Endothelial cell of umbilical vein (primary cell): Measurements from ENCODE around the gene DPYD. TPM values are rescaled to one million over a fixed set of nuclear protein-coding genes. Genes with fewer than 3 reads are reported as not detected.

Experiments
- BruUV-seq: library from RNA; stranded (reverse); fragments of 400-500 nt; replicated peaks from 2 replicates; lab custom pipeline; 2021; lab: Mats Ljungman, UMichigan
- CTCF ChIA-PET: fragments of 300-600, 350-600 bp; sonication (Branson Sonifier 250); formaldehyde crosslinking; loops from one replicate; lab custom pipeline; 2021; ENCODE audit warnings: antibody characterized with exemption, inconsistent platforms; lab: Charles Lee
- POLR2A ChIA-PET: fragments of 300-600, 350-600 bp; sonication (Branson Sonifier 250); formaldehyde crosslinking; loops from one replicate; lab custom pipeline; 2021; ENCODE audit warnings: antibody characterized with exemption, inconsistent platforms; lab: Charles Lee
- DNase-seq: peaks from one replicate; pipeline ENCODE4 v3.0.0-alpha.2; 2011; ENCODE audit warnings: low read depth, low spot score
- FAIRE-seq: peaks from 2 replicates; lab custom pipeline; 2011; peaks lifted over from hg19 to GRCh38; lab: Jason Lieb, UNC
- H2AFZ ChIP-seq: 2 replicates; pipeline ENCODE4 v1.6.0; 2012; ENCODE audit warnings: low read depth, low read length, control low read depth, inconsistent platforms
- H3K27ac ChIP-seq: 2 replicates; pipeline ENCODE4 v1.5.1; 2011; ENCODE audit warnings: low read depth, mild to moderate bottlenecking, control low read depth, low read length, moderate library complexity; ENCODE audit not compliant: insufficient read depth
- H3K27me3 ChIP-seq, 2 experiments: 2 replicates each; pipeline versions ENCODE4 v1.6.0 to v1.6.1; 2011; ENCODE audit warnings: low read length in 2 of 2, mixed read lengths in 1 of 2; ENCODE audit not compliant: control insufficient read depth in 2 of 2, insufficient read depth in 2 of 2
- H3K36me3 ChIP-seq, 2 experiments: 2 replicates in 1 of 2; 3 replicates in 1 of 2; pipeline ENCODE4 v1.5.1; 2011; ENCODE audit warnings: low read length in 2 of 2, mild to moderate bottlenecking in 1 of 2, moderate library complexity in 1 of 2; ENCODE audit not compliant: control insufficient read depth in 2 of 2, insufficient read depth in 2 of 2; ENCODE audit errors: extremely low read depth in 1 of 2
- H3K4me1 ChIP-seq: 3 replicates; pipeline ENCODE4 v1.5.1; 2011; ENCODE audit warnings: mild to moderate bottlenecking, low read length; ENCODE audit not compliant: control insufficient read depth, insufficient read depth; ENCODE audit errors: extremely low read depth
- H3K4me2 ChIP-seq: 2 replicates; pipeline ENCODE4 v1.6.1; 2011; ENCODE audit warnings: low read length, control low read depth, mixed read lengths; ENCODE audit not compliant: insufficient read depth
- H3K4me3 ChIP-seq, 3 experiments: fragments of 200-600 bp in 1 of 3; sonication (generic), shearing (Covaris generic) in 1 of 3; replicated peaks in 1 of 3; 2 replicates each; pipeline ENCODE4 v1.5.1; 2011 to 2016; ENCODE audit warnings: control low read depth in 3 of 3, low read length in 3 of 3, mild to moderate bottlenecking in 2 of 3, inconsistent platforms in 1 of 3, low read depth in 1 of 3, moderate library complexity in 1 of 3; ENCODE audit not compliant: insufficient read depth in 1 of 3
- H3K79me2 ChIP-seq: 2 replicates; pipeline ENCODE4 v1.6.0; 2012; ENCODE audit warnings: low read length, inconsistent platforms; ENCODE audit not compliant: control insufficient read depth, insufficient read depth
- H3K9ac ChIP-seq: replicated peaks from 2 replicates; pipeline ENCODE3; 2011; ENCODE audit warnings: low read length, control low read depth; ENCODE audit not compliant: insufficient read depth; ENCODE audit errors: extremely low read depth
- H3K9me1 ChIP-seq: replicated peaks from 3 replicates; pipeline ENCODE4 v1.6.0; 2011; ENCODE audit warnings: mild to moderate bottlenecking, low read length; ENCODE audit not compliant: control insufficient read depth, insufficient read depth; ENCODE audit errors: extremely low read depth
- H3K9me3 ChIP-seq: replicated peaks from 2 replicates; pipeline ENCODE4 v1.5.1; 2012; ENCODE audit warnings: low read length, inconsistent platforms; ENCODE audit not compliant: control insufficient read depth, insufficient read depth
- H4K20me1 ChIP-seq: replicated peaks from 2 replicates; pipeline ENCODE3; 2011; ENCODE audit warnings: mild to moderate bottlenecking, low read length; ENCODE audit not compliant: control insufficient read depth, insufficient read depth; ENCODE audit errors: extremely low read depth
- CTCF ChIP-seq, 2 donors: IDR thresholded peaks; 1 replicate in 1 of 2; 2 replicates in 1 of 2; pipeline ENCODE4 v1.5.1; 2011; ENCODE audit warnings: low read length in 2 of 2, mild to moderate bottlenecking in 2 of 2, moderate library complexity in 2 of 2, control low read depth in 1 of 2, inconsistent platforms in 1 of 2, low read depth in 1 of 2; ENCODE audit not compliant: insufficient read depth in 1 of 2; ENCODE audit errors: extremely low read depth in 1 of 2
- EZH2 ChIP-seq: IDR thresholded peaks from 2 replicates; pipeline ENCODE4 v1.6.1; 2012; ENCODE audit warnings: borderline replicate concordance, low read depth, mild to moderate bottlenecking, moderate library complexity, low read length, inconsistent platforms; ENCODE audit not compliant: severe bottlenecking
- FOS ChIP-seq: IDR thresholded peaks from 2 replicates; pipeline ENCODE4 v1.6.1; 2011; ENCODE audit warnings: mild to moderate bottlenecking, low read length, moderate library complexity, borderline replicate concordance; ENCODE audit not compliant: insufficient read depth
- GATA2 ChIP-seq: IDR thresholded peaks from 2 replicates; pipeline ENCODE4 v1.7.0; 2011; ENCODE audit warnings: low read depth, mild to moderate bottlenecking, moderate library complexity, mixed read lengths, low read length; ENCODE audit not compliant: insufficient read length, insufficient read depth
- JUN ChIP-seq: IDR thresholded peaks from 2 replicates; pipeline ENCODE4 v1.6.1; 2011; ENCODE audit warnings: borderline replicate concordance, low read depth; ENCODE audit not compliant: insufficient read length, insufficient read depth
- MAX ChIP-seq: IDR thresholded peaks from 2 replicates; pipeline ENCODE4 v1.6.1; 2011; ENCODE audit not compliant: insufficient read depth, insufficient read length
- MYC ChIP-seq: IDR thresholded peaks from one replicate; pipeline ENCODE4 v1.6.1; 2011; ENCODE audit warnings: mild to moderate bottlenecking, low read depth, low read length
- POLR2A ChIP-seq: IDR thresholded peaks from 2 replicates; pipeline ENCODE4 v1.6.1; 2012; ENCODE audit warnings: low read depth, mild to moderate bottlenecking, control low read depth, low read length
- POLR2AphosphoS5 ChIP-seq: IDR thresholded peaks from 2 replicates; pipeline ENCODE4 v1.6.1; 2012; ENCODE audit warnings: low read depth, mild to moderate bottlenecking, control low read depth, low read length, moderate library complexity; ENCODE audit not compliant: insufficient read depth
- dilution Hi-C: fragments of 300-500 bp; cut with MboI; formaldehyde crosslinking; loops from one replicate; pipeline ENCODE4 v1.15.0; 2019; ENCODE audit warnings: low sequenced_read_pairs; ENCODE audit not compliant: extremely low pct_ligation_motif_present
- intact Hi-C: fragments of 100-400 bp; cut with micrococcal nuclease; formaldehyde crosslinking; loops from one replicate; pipeline ENCODE4 v1.10.0; 2022
- polyA plus RNA-seq, 4 experiments: library from polyadenylated mRNA; depleted of rRNA in 3 of 4; stranded (reverse) in 3 of 4; unstranded in 1 of 4; fragments of >200 nt; gene quantifications; 2 replicates each; pipeline versions ENCODE4 v1.2.1 to v1.2.3, GENCODE V29; 2011 to 2012; ENCODE audit warnings: missing spikeins in 1 of 4
- total RNA-seq: library from RNA; stranded (reverse); gene quantifications from 2 replicates; pipeline ENCODE4 v1.2.3, GENCODE V29; 2021

Gene DPYD
- total and polyA plus RNA-seq, 2 donors (not counting 3 experiments of a cell fraction or from before 2014, with no cell fraction given) = 4.6 to 15.1 TPM

- Histone ChIP-seq H4K20me1 (no peaks in the 10 kb centered on the region), H3K9me3 (no peaks in the 10 kb centered on the region), H3K4me1 (no peaks in the 10 kb centered on the region), H3K4me2 (no peak overlapping the region), H3K27me3 (no peaks in the 10 kb centered on the region), H3K79me2 (no peaks in the 10 kb centered on the region), H3K9ac (no peak overlapping the region), H3K9me1 (no peaks in the 10 kb centered on the region), H2AFZ (no peak overlapping the region), H3K27ac (no peak overlapping the region), H3K36me3 (no peaks in the 10 kb centered on the region), H3K4me3 (no peak overlapping the region)
- TF ChIP-seq POLR2AphosphoS5 (no peak), MYC (no peak), POLR2A (no peak), GATA2 (no peak), FOS (no peak), JUN (no peak), EZH2 (no peak), CTCF (IDR thresholded peaks at IDR 0.05; ENCODE audit: extremely low read depth in 1 of 2, insufficient read depth in 1 of 2, low read depth in 1 of 2, low read length in 2 of 2) (no peak), MAX (no peak)
- dilution Hi-C loops (no loop called here), intact Hi-C loops (no loop called here)
- ChIA-PET CTCF (interaction anchor here (1.0 to 1.4 kb wide), 2 partner anchors 10 to 37 kb away, joined by 3 to 5 read pairs; no protein-coding TSS in a partner anchor), POLR2A (no interaction called here)
- FAIRE-seq = no peak
- no peak for DNase-seq
- BruUV-seq = no TSS peak
Observed at GRCh38 chr1:97101509-97101908, 819.3 kb downstream of the DPYD start.
